MG63 (cell line): ENCODE data around the gene BRCA2. TPM values are rescaled to one million over a fixed set of nuclear protein-coding genes. Genes with fewer than 3 reads are reported as not detected.
"Not testable (repeated sequence)": the region's sequence is repeated elsewhere in the genome, so short reads cannot be mapped to it uniquely, and the experiment has no call there.

Source experiments
- DNase-seq: peaks from one replicate; pipeline ENCODE4 v3.0.0-alpha.2; 2020
- H3K27me3 ChIP-seq: fragments of 250-450 bp; sonication (Bioruptor Pico); 2 replicates; pipeline ENCODE4 v1.5.1; 2020; ENCODE audit warnings: mild to moderate bottlenecking, moderate library complexity
- H3K36me3 ChIP-seq: fragments of 250-450 bp; sonication (Bioruptor Pico); 2 replicates; pipeline ENCODE4 v1.5.1; 2020; ENCODE audit warnings: mild to moderate bottlenecking, moderate library complexity
- H3K4me3 ChIP-seq: fragments of 250-450 bp; sonication (Bioruptor Pico); 2 replicates; pipeline ENCODE4 v1.5.1; 2020; ENCODE audit warnings: mild to moderate bottlenecking, moderate library complexity
- H3K9me3 ChIP-seq: fragments of 250-450 bp; sonication (Bioruptor Pico); 2 replicates; pipeline ENCODE4 v1.5.1; 2020; ENCODE audit warnings: mild to moderate bottlenecking, moderate library complexity
- total RNA-seq: library from RNA; depleted of rRNA; stranded (reverse); fragments of >200 nt; shearing (Covaris generic); gene quantifications from 2 replicates; pipeline ENCODE4 v1.2.3, GENCODE V29; 2014; ENCODE audit warnings: low replicate concordance

The BRCA2 gene
- total RNA-seq, 1 experiment from 2014 or later, result 11.2 TPM

DNA sequence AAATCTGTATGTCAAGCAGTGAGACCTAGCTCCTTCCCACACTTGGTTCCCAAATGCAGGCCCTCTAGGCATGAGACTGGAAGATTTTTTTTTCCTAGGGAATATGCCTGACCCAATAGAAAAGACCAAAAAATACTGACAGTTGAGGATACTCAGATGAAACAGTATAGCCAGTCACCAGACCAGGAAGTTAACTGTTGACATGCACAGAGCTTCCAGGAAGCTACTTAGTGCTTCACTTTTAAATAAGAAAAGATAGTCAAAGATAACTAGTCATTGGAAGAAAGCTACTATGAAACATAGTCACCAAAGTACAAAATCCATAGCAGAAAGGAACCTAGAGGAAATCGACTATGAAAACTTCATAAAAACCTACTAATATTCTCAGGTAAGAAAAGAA lies 32.3 kb downstream of the BRCA2 start:
- no peaks in the 10 kb centered on the region for H3K27me3 ChIP-seq
- no peak overlapping the region for H3K4me3 ChIP-seq
- no peaks in the 10 kb centered on the region for H3K9me3 ChIP-seq
- H3K36me3 ChIP-seq, result peaks cover 21% of the 10 kb centered on the region
- DNase-seq, result no peak

DNA sequence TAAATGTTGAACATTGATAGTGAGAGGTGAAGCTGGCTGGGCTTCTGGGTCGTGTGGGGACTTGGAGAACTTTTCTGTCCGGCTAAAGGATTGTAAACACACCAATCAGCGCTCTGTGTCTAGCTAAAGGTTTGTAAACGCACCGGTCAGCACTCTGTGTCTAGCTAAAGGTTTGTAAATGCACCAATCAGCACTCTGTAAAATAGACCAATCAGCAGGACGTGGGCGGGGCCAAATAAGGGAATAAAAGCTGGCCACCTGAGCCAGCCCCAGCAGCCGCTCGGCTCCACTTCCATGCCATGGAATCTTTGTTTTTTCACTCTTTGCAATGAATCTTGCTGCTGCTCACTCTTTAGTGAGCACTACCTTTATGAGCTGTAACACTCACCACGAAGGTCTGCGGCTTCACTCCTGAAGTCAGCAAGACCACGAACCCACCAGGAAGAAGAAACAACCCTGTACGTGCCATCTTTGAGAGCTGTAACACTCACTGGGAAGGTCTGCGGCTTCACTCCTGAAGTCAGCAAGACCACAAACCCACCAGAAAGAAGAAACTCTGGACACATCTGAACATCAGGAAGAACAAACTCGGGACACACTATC lies 35.6 kb downstream of the BRCA2 start:
- H3K9me3 ChIP-seq, DNase-seq, H3K27me3 ChIP-seq, H3K4me3 ChIP-seq: not testable (repeated sequence)
- peaks cover 29% of the 10 kb centered on the region for H3K36me3 ChIP-seq

DNA sequence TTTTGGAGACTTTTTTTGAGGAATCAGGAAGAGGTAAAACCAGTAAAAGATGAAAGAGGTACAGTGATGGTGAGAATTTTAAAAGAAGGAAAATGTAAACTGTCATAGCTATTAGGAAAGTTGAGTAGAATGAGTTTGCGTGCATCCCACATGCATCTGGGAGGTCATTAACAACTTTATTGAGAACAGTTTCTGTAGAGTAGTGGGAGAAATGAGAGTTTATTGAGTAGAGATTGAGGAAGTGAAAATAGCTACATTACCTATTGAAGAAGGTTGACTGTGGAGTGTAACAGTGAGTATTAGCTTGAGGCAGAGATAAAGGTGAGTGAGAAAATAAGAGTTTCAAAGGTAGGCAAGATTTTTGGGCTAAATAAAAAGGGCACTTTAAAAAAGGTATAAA lies 38.7 kb downstream of the BRCA2 start:
- peaks cover 24% of the 10 kb centered on the region for H3K36me3 ChIP-seq
- no peaks in the 10 kb centered on the region for H3K9me3 ChIP-seq
- no peaks in the 10 kb centered on the region for H3K27me3 ChIP-seq
- no peak for DNase-seq
- H3K4me3 ChIP-seq, result no peak overlapping the region

DNA sequence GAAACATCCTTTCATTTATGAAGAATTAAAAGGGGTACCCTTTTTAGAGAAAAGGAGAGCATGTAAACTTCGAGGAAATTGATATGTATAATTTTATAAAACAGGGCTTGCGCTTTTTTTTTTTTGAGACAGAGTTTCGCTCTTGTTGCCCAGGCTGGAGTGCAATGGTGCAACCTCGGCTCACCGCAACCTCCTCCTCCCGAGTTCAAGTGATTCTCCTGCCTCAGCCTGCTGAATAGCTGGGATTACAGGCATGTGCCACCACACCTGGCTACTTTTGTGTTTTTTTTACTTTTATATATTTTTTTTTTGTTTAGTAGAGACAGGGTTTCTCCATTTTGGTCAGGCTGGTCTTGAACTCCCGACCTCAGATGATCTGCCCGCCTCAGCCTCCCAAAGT lies 40.6 kb downstream of the BRCA2 start:
- peaks cover 20% of the 10 kb centered on the region for H3K36me3 ChIP-seq
- H3K27me3 ChIP-seq, H3K9me3 ChIP-seq, H3K4me3 ChIP-seq, DNase-seq: not testable (repeated sequence)

DNA sequence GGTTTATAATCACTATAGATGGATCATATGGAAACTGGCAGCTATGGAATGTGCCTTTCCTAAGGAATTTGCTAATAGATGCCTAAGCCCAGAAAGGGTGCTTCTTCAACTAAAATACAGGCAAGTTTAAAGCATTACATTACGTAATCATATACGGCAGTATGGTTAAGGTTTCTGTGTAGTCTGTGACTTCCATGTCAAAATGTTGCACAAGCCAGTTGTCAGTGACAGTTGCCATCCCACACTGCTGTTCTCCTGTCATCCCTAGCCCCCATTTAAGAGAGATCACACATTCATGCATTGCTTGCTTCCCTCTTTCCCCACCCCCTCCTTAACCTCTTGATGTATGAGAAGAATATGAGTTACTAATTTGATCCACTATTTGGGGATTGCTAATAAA lies 47.3 kb downstream of the BRCA2 start:
- H3K4me3 ChIP-seq, result no peak overlapping the region

DNA sequence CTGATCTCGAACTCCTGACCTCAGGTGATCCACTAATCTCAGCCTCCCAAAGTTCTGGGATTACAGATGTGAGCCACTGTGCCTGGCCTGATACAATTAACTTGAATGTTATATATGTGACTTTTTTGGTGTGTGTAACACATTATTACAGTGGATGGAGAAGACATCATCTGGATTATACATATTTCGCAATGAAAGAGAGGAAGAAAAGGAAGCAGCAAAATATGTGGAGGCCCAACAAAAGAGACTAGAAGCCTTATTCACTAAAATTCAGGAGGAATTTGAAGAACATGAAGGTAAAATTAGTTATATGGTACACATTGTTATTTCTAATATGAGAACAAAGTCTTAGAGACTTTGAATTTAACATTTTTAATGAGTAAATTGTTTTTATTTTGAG lies 55.5 kb downstream of the BRCA2 start:
- Histone ChIP-seq H3K27me3 (no peaks in the 10 kb centered on the region), H3K4me3 (no peak overlapping the region), H3K36me3 (peaks cover 40% of the 10 kb centered on the region), H3K9me3 (no peaks in the 10 kb centered on the region)
- no peak for DNase-seq

More for the DNA sequence above, 47.3 kb downstream of the BRCA2 start:
- DNase-seq, result no peak
- Histone ChIP-seq H3K36me3 (peaks cover 16% of the 10 kb centered on the region), H3K27me3 (no peaks in the 10 kb centered on the region; the same call in 1 of the 2 replicates), H3K9me3 (no peaks in the 10 kb centered on the region)

DNA sequence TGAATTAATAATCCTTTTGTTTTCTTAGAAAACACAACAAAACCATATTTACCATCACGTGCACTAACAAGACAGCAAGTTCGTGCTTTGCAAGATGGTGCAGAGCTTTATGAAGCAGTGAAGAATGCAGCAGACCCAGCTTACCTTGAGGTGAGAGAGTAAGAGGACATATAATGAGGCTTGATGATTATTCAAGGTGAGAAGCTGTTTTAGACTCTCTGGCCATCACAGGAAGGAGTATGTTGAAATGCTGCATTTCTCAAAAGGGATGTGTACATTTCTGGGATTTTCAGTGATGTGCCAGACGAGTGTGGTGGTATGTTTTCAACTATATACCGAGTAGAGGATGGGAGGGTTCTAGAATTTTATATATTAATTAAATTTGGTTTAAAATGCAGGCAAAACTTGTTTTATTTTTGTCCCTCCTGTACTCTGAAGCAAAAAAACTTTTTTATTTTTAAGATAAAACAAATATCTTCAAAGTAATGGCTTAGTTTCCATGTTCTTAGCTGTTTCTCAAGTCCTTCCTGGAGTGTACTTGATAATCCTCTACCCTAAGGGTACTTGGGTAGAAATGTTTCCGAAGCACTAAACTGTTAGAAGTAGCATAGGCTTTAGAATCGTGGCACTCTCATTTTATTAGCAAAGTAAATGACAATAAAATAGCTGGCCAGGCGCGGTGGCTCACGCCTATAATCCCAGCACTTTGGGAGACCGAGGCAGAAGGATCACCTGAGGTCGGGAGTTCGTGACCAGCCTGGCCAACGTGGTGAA lies 61.5 kb downstream of the BRCA2 start:
- DNase-seq, result no peak
- no peaks in the 10 kb centered on the region for H3K27me3 ChIP-seq
- H3K9me3 ChIP-seq, result no peaks in the 10 kb centered on the region
- no peak overlapping the region for H3K4me3 ChIP-seq
- peaks cover 38% of the 10 kb centered on the region for H3K36me3 ChIP-seq

DNA sequence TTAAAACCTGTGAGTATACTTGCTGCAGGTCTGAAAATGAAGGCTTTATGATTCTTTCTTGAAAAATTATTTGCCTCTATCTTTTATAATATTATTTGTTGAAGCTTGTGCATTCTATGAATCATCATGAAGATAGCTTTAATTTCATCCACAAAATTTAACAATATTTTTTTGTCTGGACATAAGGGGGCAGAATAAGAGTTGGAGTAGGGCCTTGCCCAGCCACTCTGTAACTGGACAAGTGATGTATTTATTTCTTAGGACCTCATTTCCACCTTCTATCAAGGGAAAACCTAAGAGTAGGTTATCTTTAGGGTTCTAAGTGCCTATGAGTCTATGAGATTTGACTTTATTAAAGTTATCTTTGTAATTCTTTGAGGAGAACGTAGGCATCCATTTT lies 62.7 kb downstream of the BRCA2 start:
- Histone ChIP-seq H3K4me3 (no peak overlapping the region), H3K9me3 (no peaks in the 10 kb centered on the region), H3K36me3 (peaks cover 30% of the 10 kb centered on the region), H3K27me3 (no peaks in the 10 kb centered on the region)
- DNase-seq, result no peak

DNA sequence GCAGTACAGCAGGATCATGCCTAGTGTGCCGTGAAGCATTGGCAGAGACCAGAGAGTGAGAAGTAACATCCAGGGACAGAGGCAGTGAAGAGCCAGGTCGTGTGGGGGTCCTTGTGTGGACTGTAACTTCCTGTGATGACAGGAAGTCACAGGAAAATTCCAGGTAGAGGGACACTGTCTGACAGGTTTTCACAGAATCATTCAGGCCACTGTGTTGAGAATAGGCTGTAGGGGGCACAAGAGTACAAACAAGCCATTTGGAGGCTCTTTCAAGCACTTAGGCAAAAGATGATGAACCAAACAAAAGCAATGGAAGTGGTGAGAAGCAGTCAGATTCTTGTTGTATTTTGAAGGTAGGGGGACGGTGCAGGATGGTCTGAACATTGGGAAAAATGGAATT lies 66.2 kb downstream of the BRCA2 start:
- H3K4me3 ChIP-seq, result no peak overlapping the region
- no peaks in the 10 kb centered on the region for H3K27me3 ChIP-seq
- H3K36me3 ChIP-seq, result peaks cover 32% of the 10 kb centered on the region
- H3K9me3 ChIP-seq, result no peaks in the 10 kb centered on the region
- no peak for DNase-seq

DNA sequence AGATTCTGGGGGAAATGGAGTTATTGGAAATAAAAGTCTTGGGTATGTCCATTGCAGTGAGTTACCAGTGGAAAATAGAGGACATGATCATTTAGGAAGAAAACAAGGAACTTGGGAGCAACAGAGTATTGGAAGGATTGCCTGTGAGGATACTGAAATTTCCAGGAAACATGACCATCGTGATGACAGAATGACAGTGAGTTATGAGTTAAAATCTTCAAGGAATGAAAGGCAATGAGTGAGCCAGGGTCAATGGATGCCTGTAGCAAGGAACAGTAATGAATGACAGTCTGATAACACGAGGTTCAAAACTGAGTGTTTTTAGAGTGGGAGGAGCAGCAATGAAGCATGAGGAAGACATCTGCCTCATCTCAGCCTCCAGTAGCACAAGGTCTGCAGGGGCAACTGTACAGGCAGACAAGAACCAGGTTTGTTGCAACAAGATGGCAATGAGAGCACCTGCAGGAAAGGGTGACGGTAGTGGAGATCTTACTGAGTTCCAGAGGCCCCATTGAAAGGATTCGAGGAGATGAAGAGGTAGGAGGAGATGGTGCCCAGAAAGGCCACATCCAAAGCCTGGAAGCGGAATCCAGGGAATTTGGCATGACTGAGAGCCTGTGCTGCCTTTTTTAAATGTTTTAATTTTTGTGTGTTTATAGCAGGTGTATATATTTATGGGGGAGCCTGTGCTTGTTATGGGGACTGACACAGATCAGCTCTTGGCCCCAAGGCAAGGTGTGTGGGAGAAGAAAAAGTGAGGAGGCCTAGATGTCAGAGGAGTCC lies 68.7 kb downstream of the BRCA2 start:
- no peaks in the 10 kb centered on the region for H3K9me3 ChIP-seq
- no peak overlapping the region for H3K4me3 ChIP-seq
- DNase-seq, result no peak
- H3K27me3 ChIP-seq, result no peaks in the 10 kb centered on the region
- H3K36me3 ChIP-seq, result peaks cover 22% of the 10 kb centered on the region

DNA sequence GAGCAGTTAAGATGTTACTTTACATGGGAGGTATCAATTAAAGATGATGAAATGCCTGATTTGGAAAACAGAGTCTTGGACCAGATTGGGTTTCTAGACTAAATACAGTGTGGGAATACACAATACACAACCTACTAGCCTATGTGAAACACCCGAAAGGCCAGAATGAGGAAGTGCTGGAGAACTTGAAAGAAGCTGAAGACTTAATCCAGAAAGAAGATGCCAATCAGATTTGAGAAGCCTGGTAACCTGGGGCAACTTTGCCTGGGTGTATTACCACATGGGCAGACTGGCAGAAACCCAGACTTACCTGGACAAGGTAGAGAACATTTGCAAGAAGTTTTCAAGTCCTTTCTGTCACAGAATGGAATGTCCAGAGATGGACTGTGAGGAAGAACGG lies 69.4 kb downstream of the BRCA2 start:
- Histone ChIP-seq H3K9me3 (no peaks in the 10 kb centered on the region), H3K27me3 (no peaks in the 10 kb centered on the region), H3K4me3 (no peak overlapping the region), H3K36me3 (peaks cover 20% of the 10 kb centered on the region; the same call in 1 of the 2 replicates)
- no peak for DNase-seq

DNA sequence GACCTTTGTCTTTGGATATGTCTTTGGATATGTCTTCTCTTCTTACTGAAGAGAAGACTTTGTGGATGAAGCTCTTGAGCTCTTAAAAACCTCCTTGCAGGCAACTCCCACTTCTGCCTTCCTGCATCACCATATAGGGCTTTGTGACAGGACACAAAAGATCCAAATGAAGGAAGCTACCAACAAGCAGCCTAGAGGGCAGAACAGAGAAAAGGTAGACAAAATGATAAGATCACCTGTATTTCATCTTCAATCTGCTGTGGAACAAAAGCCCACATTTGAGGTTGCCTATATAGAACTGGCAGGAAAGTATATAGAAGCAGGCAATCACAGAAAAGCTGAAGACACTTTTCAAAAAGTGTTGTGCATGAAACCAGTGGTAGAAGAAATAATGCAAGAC lies 70.1 kb downstream of the BRCA2 start:
- Histone ChIP-seq H3K4me3 (no peak overlapping the region), H3K9me3 (no peaks in the 10 kb centered on the region), H3K27me3 (no peaks in the 10 kb centered on the region), H3K36me3 (peaks cover 16% of the 10 kb centered on the region)
- no peak for DNase-seq

DNA sequence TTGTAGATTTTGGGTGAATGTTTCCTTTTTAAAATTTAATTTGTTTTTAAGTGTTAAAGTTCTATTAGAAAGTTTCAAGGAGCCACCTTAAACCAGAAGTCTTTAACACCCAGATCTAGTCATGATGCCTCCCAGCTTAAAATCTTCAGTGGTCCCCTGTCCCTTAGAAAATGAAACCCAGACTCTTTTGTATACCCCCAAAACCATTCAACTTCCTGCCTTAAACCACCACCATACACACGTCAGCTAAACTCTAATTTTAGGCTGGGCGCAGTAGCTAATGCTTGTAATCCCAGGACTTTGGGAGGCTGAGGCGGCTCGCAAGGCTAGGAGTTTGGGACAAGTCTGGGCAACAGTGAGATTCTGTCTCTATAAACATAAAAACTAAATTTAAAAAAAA lies 74.7 kb downstream of the BRCA2 start:
- no peak overlapping the region for H3K4me3 ChIP-seq
- no peaks in the 10 kb centered on the region for H3K27me3 ChIP-seq
- no peaks in the 10 kb centered on the region for H3K9me3 ChIP-seq
- peaks cover 11% of the 10 kb centered on the region for H3K36me3 ChIP-seq
- no peak for DNase-seq

DNA sequence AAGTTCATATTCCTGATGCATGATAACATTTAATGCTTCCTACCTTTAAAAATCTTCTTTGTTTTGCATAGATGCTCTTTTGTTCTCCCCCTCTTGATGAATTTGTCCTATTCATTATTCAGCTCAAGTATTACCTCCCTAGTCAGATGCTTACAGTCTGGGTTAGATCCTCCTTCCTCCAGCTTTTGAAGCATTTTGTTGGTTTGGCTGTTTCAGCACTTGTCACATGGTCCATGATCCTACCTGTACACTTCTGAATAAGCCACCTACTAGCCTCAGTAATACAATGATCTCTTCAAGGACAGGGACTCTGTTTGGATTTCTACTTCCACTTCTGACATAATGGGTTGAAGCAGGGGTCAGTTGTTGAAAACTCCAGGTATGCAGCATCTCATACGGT lies 75.2 kb downstream of the BRCA2 start:
- no peak for DNase-seq
- no peak overlapping the region for H3K4me3 ChIP-seq
- H3K9me3 ChIP-seq, result no peaks in the 10 kb centered on the region
- H3K36me3 ChIP-seq, result peaks cover 7% of the 10 kb centered on the region
- no peaks in the 10 kb centered on the region for H3K27me3 ChIP-seq

DNA sequence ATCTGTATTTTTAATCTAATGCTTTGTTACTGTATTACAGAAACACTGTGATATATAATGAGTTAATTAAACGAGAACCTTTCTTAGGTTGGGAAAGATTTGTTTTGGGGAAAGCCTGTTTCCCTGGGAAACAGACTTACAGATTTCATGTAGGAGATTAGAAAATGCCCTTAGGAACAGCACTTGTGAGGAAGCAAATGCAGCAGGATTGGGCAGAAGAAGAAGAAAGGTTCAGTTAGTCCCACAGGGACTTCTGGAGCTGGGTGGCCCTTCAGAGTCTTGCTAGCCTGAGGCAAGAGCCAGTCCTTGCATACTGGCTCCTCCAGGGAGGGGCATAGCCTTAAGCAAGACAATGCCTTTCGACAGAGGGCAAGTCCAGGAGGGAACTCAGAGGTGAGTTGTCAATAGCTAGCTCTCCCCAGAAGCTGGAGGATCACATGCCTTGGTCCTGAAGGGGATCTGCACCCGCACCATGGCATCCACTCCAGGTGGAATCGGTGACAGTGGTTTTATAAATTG lies 75.9 kb downstream of the BRCA2 start:
- H3K36me3 ChIP-seq, result peaks cover 9% of the 10 kb centered on the region
- no peak for DNase-seq
- H3K4me3 ChIP-seq, result no peak overlapping the region
- H3K9me3 ChIP-seq, result no peaks in the 10 kb centered on the region
- H3K27me3 ChIP-seq, result no peaks in the 10 kb centered on the region

DNA sequence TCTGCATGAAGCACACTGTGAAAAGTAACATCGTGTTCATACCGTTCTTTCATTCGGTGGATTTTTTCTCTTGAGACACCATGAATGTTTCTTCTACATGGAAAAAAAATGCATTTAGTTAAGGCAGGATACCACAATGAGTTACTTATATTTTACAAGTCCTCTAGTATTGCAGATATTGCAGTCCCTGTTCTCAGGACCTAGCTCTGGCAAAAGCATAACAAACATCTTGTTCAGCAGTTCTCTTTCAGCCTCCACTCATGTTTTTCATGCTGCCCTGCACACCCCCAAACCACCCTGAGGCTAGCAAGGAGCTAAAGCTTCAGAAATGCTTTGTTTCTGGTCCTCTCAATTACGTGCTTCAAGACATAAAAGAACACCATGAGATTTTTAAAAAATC lies 87.8 kb downstream of the BRCA2 start:
- no peaks in the 10 kb centered on the region for H3K9me3 ChIP-seq
- H3K27me3 ChIP-seq, result no peaks in the 10 kb centered on the region
- H3K36me3 ChIP-seq, result no peaks in the 10 kb centered on the region; the same call in 1 of the 2 replicates
- no peak overlapping the region for H3K4me3 ChIP-seq
- no peak for DNase-seq

DNA sequence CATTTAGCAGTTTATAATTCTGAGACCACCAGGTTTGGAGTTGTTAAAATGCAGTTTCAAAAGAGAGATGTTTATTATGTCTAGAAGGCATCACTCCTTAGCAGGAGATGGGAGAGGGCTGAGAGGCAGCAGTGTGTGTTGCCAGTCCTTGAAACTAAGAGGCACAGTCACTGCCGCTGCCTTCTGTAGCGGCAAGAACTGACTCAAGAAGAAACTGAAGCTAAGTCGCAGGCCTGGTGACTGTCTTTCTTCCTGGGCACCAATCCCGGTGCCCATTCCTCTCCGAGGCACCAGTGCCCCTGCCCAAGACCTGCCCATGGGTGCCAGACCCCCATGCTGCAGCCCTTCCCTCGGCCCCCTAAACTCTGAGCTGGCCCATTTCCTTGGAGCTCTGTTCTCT lies 92.5 kb downstream of the BRCA2 start:
- no peaks in the 10 kb centered on the region for H3K27me3 ChIP-seq
- DNase-seq, result no peak
- no peaks in the 10 kb centered on the region for H3K9me3 ChIP-seq
- no peak overlapping the region for H3K4me3 ChIP-seq
- H3K36me3 ChIP-seq, result no peaks in the 10 kb centered on the region
